GM12878 (cell line): ENCODE data around the gene EHBP1. TPM values are rescaled to one million over a fixed set of nuclear protein-coding genes. Genes with fewer than 3 reads are reported as not detected.
"Not testable (repeated sequence)": the region's sequence is repeated elsewhere in the genome, so short reads cannot be mapped to it uniquely, and the experiment has no call there.

Source experiments
- ATAC-seq: fragments of 200-7000 bp; cut with Tn5 transposase; 3 replicates; pipeline ENCODE4 v1.9.1; 2020; ENCODE audit warnings: mild to moderate bottlenecking, moderate library complexity
- BruUV-seq: library from RNA; stranded (reverse); fragments of 400-500 nt; replicated peaks from 2 replicates; lab custom pipeline; 2021; lab: Mats Ljungman, UMichigan
- CTCF ChIA-PET: fragments of 300-600 bp; sonication (Branson Sonifier 250); formaldehyde crosslinking; extraction: SDS; loops from one replicate; lab custom pipeline; 2021; ENCODE audit warnings: inconsistent platforms; lab: Yijun Ruan, JAX
- POLR2A ChIA-PET: fragments of 350-600 bp; formaldehyde crosslinking; extraction: SDS; loops from one replicate; lab custom pipeline; 2021; ENCODE audit warnings: inconsistent platforms; lab: Charles Lee
- RAD21 ChIA-PET: fragments of 300-600 bp; sonication (Branson Sonifier 250); formaldehyde crosslinking; loops from one replicate; lab custom pipeline; 2023; ENCODE audit warnings: antibody characterized with exemption; ENCODE audit not compliant: unreplicated experiment; lab: Charles Lee
- SMC1A ChIA-PET: fragments of 300-600 bp; sonication (Branson Sonifier 250); formaldehyde crosslinking; loops from one replicate; lab custom pipeline; 2023; ENCODE audit not compliant: unreplicated experiment, uncharacterized antibody; lab: Charles Lee
- DNase-seq: peaks from one replicate; pipeline ENCODE4 v3.0.0-alpha.2; 2011; ENCODE audit warnings: low read depth, low spot score
- FAIRE-seq: peaks from 3 replicates; lab custom pipeline; 2011; peaks lifted over from hg19 to GRCh38; lab: Jason Lieb, UNC
- H2AFZ ChIP-seq: 2 replicates; pipeline ENCODE4 v1.6.0; 2011; ENCODE audit warnings: low read depth, low read length, control low read depth; ENCODE audit not compliant: control insufficient read depth
- H3K27ac ChIP-seq: 2 replicates; pipeline ENCODE4 v1.5.1; 2011; ENCODE audit warnings: control low read depth; ENCODE audit not compliant: control insufficient read depth, insufficient read depth
- H3K27me3 ChIP-seq, 2 experiments: replicated peaks in 1 of 2; 2 replicates each; pipeline versions ENCODE4 v1.6.0 to v1.6.1; 2011; ENCODE audit warnings: low read length in 1 of 2; ENCODE audit not compliant: control insufficient read depth in 2 of 2, insufficient read depth in 2 of 2
- H3K36me3 ChIP-seq, 2 experiments: 2 replicates each; pipeline ENCODE4 v1.5.1; 2011; ENCODE audit warnings: low read length in 1 of 2; ENCODE audit not compliant: control insufficient read depth in 2 of 2, insufficient read depth in 2 of 2
- H3K4me1 ChIP-seq: 2 replicates; pipeline ENCODE4 v1.6.1; 2011; ENCODE audit warnings: mild to moderate bottlenecking, low read length, moderate library complexity, mixed read lengths; ENCODE audit not compliant: control insufficient read depth, insufficient read depth
- H3K4me2 ChIP-seq: 2 replicates; pipeline ENCODE4 v1.6.0; 2011; ENCODE audit warnings: control low read depth; ENCODE audit not compliant: control insufficient read depth, insufficient read depth
- H3K4me3 ChIP-seq: fragments of 200-600 bp; sonication (generic); 2 replicates; pipeline ENCODE4 v1.5.1; 2016
- H3K79me2 ChIP-seq: 2 replicates; pipeline ENCODE4 v1.6.0; 2011; ENCODE audit warnings: low read length; ENCODE audit not compliant: control insufficient read depth, insufficient read depth
- H3K9ac ChIP-seq: 2 replicates; pipeline ENCODE4 v1.8.0; 2011; ENCODE audit warnings: low read length, control low read depth, mixed read lengths; ENCODE audit not compliant: control insufficient read depth, insufficient read depth
- H3K9me3 ChIP-seq: replicated peaks from 3 replicates; pipeline ENCODE4 v1.5.1; 2011; ENCODE audit warnings: mild to moderate bottlenecking, low read length; ENCODE audit not compliant: control insufficient read depth, insufficient read depth
- H4K20me1 ChIP-seq: 2 replicates; pipeline ENCODE4 v1.6.0; 2011; ENCODE audit not compliant: control insufficient read depth, insufficient read depth
- EGR1 ChIP-seq, 2 experiments: IDR thresholded peaks; 1 replicate in 1 of 2; 2 replicates in 1 of 2; pipeline ENCODE4 v1.6.1; 2011 to 2012; ENCODE audit warnings: low read depth in 2 of 2, low read length in 2 of 2, borderline replicate concordance in 1 of 2, mild to moderate bottlenecking in 1 of 2, moderate library complexity in 1 of 2
- FOXM1 ChIP-seq: IDR thresholded peaks from 2 replicates; pipeline ENCODE4 v1.6.1; 2012; ENCODE audit warnings: low read depth, mild to moderate bottlenecking, inconsistent platforms, low read length, moderate library complexity
- HDAC6 ChIP-seq: fragments of 200-600 bp; sonication (generic); IDR thresholded peaks from one replicate; pipeline ENCODE4 v1.8.0; 2017; ENCODE audit warnings: antibody characterized with exemption; ENCODE audit not compliant: unreplicated experiment
- HDGF ChIP-seq: fragments of 450-650 bp; IDR thresholded peaks from 2 replicates; pipeline ENCODE4 v1.6.1; 2016; ENCODE audit warnings: antibody characterized with exemption
- JUND ChIP-seq: IDR thresholded peaks from 2 replicates; pipeline ENCODE4 v1.6.1; 2012; ENCODE audit warnings: low read depth, mild to moderate bottlenecking, low read length, improper control_type of control experiment, moderate library complexity
- MXI1 ChIP-seq: fragments of 150-350 bp; IDR thresholded peaks from 2 replicates; pipeline ENCODE4 v1.6.1; 2011; ENCODE audit warnings: low read depth, mild to moderate bottlenecking, inconsistent platforms, low read length, improper control_type of control experiment
- SIX5 ChIP-seq: IDR thresholded peaks from 2 replicates; pipeline ENCODE4 v1.6.1; 2011; ENCODE audit warnings: mild to moderate bottlenecking, low read depth, low read length, moderate library complexity; ENCODE audit not compliant: severe bottlenecking
- TCF12 ChIP-seq: IDR thresholded peaks from 2 replicates; pipeline ENCODE4 v1.6.1; 2011; ENCODE audit warnings: low read depth, mild to moderate bottlenecking, low read length
- YBX1 ChIP-seq: fragments of 450-650 bp; IDR thresholded peaks from 2 replicates; pipeline ENCODE4 v1.6.1; 2016; ENCODE audit warnings: antibody characterized with exemption
- ZNF217 ChIP-seq: fragments of 450-650 bp; IDR thresholded peaks from 2 replicates; pipeline ENCODE4 v1.6.1; 2017; ENCODE audit warnings: antibody characterized with exemption, mild to moderate bottlenecking
- ZNF274 ChIP-seq: IDR thresholded peaks from one replicate; pipeline ENCODE4 v1.8.0; 2011; ENCODE audit not compliant: insufficient read length, insufficient read depth
- ZNF384 ChIP-seq: IDR thresholded peaks from 2 replicates; pipeline ENCODE4 v1.6.1; 2012; ENCODE audit warnings: low read depth, mild to moderate bottlenecking, low read length, improper control_type of control experiment, borderline replicate concordance
- WGBS: methylation state at CpG from one replicate; pipeline ENCODE4 v1.1.6; 2016; ENCODE audit warnings: low lambda C conversion rate; ENCODE audit not compliant: insufficient replicate concordance, insufficient coverage; ENCODE audit errors: missing lambda C conversion rate; 5-methylcytosine and 5-hydroxymethylcytosine counted together
- in situ Hi-C: fragments of 300-500 bp; cut with MboI; formaldehyde crosslinking; loops from 9 replicates; pipeline ENCODE4 v1.14.3; 2018; ENCODE audit warnings: mixed read lengths
- intact Hi-C: fragments of 100-400 bp; cut with micrococcal nuclease; formaldehyde crosslinking; loops from one replicate; pipeline ENCODE4 v1.14.2; 2022; ENCODE audit not compliant: unreplicated experiment
- polyA plus RNA-seq, 11 experiments: library from polyadenylated mRNA; depleted of rRNA in 4 of 11; unstranded in 6 of 11; stranded (reverse) in 5 of 11; fragments of >200 nt; fragmentation: Nextera tagmentation in 4 of 11; fragmentation: Illumina TruSeq in 1 of 11; extraction: Ambion mirVana in 4 of 11; extraction: Trizol in 1 of 11; gene quantifications; 1 replicate in 1 of 11; 2 replicates in 10 of 11; pipeline versions ENCODE4 v1.2.1 to v1.2.3, GENCODE V29; 2011 to 2016; ENCODE audit warnings: inconsistent platforms in 2 of 11, missing spikeins in 2 of 11, low read depth in 1 of 11
- total RNA-seq, 4 experiments: library from RNA; depleted of rRNA in 3 of 4; stranded (reverse); fragments of >200 nt in 3 of 4; fragmentation: Illumina TruSeq in 1 of 4; extraction: Trizol in 1 of 4; gene quantifications; 2 replicates each; pipeline versions ENCODE4 v1.2.1 to v1.2.3, GENCODE V29; 2013 to 2021
- TF ChIP-seq, protein P1 (sequence below): IDR thresholded peaks from 2 replicates; pipeline ENCODE4 v1.6.1; 2011; ENCODE audit warnings: borderline replicate concordance, low read depth, mild to moderate bottlenecking, moderate library complexity, low read length; ENCODE audit not compliant: insufficient read depth, poor library complexity, severe bottlenecking
- TF ChIP-seq, protein P2 (sequence below): IDR thresholded peaks from 2 replicates; pipeline ENCODE4 v1.6.1; 2012; ENCODE audit warnings: mild to moderate bottlenecking, low read depth, low read length

Gene EHBP1
- total and polyA plus RNA-seq, 10 of the 15 experiments (the other 5 are each of a cell fraction or from before 2014, with no cell fraction given): 5.7 to 26.1 (median 13.6) TPM

DNA sequence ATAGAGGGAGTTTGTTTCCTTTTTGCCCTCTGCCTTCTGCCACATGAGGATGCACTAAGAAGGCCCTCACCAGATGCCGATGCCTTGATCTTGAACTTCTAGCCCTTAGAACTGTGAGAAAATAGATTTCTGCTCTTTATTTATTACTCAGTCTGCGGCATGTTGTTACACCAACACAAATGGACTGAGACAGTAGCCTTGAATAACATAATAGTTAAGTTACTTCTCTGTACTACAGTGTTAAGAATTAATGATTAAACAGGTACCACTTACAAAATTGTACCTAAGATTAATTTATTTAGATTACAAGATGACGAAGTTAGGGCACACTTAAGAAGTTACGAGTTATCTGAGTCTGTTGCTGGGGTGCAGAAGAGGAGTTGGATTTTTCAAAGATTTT, 42.4 kb downstream of the EHBP1 start:
- no TSS peak for BruUV-seq
- RAD21 ChIA-PET: no interaction called here
- H3K27ac ChIP-seq: no peak overlapping the region
- no peaks in the 10 kb centered on the region; the same call in 1 of the 3 replicates for H3K9me3 ChIP-seq
- ATAC-seq: no peak
- no peak overlapping the region for H3K4me3 ChIP-seq
- intact Hi-C loops: no loop called here
- in situ Hi-C loops: no loop called here
- H3K4me2 ChIP-seq: no peak overlapping the region
- TF ChIP-seq YBX1: no peak
- TF ChIP-seq, protein P1, sequence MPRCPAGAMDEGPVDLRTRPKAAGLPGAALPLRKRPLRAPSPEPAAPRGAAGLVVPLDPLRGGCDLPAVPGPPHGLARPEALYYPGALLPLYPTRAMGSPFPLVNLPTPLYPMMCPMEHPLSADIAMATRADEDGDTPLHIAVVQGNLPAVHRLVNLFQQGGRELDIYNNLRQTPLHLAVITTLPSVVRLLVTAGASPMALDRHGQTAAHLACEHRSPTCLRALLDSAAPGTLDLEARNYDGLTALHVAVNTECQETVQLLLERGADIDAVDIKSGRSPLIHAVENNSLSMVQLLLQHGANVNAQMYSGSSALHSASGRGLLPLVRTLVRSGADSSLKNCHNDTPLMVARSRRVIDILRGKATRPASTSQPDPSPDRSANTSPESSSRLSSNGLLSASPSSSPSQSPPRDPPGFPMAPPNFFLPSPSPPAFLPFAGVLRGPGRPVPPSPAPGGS: no peak
- no peak for TF ChIP-seq HDAC6
- TF ChIP-seq JUND: no peak
- TF ChIP-seq ZNF384: no peak
- TF ChIP-seq ZNF217: no peak
- no peak for TF ChIP-seq FOXM1
- no peak for TF ChIP-seq SIX5
- TF ChIP-seq EGR1 (IDR thresholded peaks at IDR 0.05; ENCODE audit: borderline replicate concordance in 1 of 2, low read depth in 2 of 2, low read length in 2 of 2): no peak
- no peak for TF ChIP-seq HDGF
- TF ChIP-seq MXI1: no peak
- no peak for TF ChIP-seq ZNF274
- TF ChIP-seq, protein P2, sequence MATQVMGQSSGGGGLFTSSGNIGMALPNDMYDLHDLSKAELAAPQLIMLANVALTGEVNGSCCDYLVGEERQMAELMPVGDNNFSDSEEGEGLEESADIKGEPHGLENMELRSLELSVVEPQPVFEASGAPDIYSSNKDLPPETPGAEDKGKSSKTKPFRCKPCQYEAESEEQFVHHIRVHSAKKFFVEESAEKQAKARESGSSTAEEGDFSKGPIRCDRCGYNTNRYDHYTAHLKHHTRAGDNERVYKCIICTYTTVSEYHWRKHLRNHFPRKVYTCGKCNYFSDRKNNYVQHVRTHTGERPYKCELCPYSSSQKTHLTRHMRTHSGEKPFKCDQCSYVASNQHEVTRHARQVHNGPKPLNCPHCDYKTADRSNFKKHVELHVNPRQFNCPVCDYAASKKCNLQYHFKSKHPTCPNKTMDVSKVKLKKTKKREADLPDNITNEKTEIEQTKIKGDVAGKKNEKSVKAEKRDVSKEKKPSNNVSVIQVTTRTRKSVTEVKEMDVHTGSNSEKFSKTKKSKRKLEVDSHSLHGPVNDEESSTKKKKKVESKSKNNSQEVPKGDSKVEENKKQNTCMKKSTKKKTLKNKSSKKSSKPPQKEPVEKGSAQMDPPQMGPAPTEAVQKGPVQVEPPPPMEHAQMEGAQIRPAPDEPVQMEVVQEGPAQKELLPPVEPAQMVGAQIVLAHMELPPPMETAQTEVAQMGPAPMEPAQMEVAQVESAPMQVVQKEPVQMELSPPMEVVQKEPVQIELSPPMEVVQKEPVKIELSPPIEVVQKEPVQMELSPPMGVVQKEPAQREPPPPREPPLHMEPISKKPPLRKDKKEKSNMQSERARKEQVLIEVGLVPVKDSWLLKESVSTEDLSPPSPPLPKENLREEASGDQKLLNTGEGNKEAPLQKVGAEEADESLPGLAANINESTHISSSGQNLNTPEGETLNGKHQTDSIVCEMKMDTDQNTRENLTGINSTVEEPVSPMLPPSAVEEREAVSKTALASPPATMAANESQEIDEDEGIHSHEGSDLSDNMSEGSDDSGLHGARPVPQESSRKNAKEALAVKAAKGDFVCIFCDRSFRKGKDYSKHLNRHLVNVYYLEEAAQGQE: no peak
- TF ChIP-seq TCF12: no peak
- TF ChIP-seq, all 136 proteins: peak for 0
- Histone ChIP-seq H3K9ac (no peak overlapping the region), H3K79me2 (peaks cover 2% of the 10 kb centered on the region), H3K27me3 (no peaks in the 10 kb centered on the region), H4K20me1 (no peaks in the 10 kb centered on the region), H3K4me1 (no peaks in the 10 kb centered on the region), H3K36me3 (0 out of 4 replicates have a peak, but pooled peaks cover 0 to 4% of the 10 kb centered on the region in 2 experiments), H2AFZ (no peak overlapping the region)
- DNase-seq (no peak), FAIRE-seq (no peak)
- ChIA-PET POLR2A (no interaction called here), CTCF (no interaction called here), SMC1A (no interaction called here)
- over 99% methylated on average over 4 of the region's 4 CpGs for WGBS

GRCh38 chr2:62749111-62749510, 43.6 kb downstream of the EHBP1 start:
- DNase-seq, in situ Hi-C loops, ATAC-seq, H3K9ac ChIP-seq, RAD21 ChIA-PET, CTCF ChIA-PET, H3K9me3 ChIP-seq, H3K27me3 ChIP-seq, H3K4me1 ChIP-seq, H3K4me3 ChIP-seq, H3K27ac ChIP-seq, H3K36me3 ChIP-seq, H3K79me2 ChIP-seq, H3K4me2 ChIP-seq, intact Hi-C loops, H2AFZ ChIP-seq, SMC1A ChIA-PET, H4K20me1 ChIP-seq, FAIRE-seq, BruUV-seq: not testable (repeated sequence)
- 91% methylated on average over 1 of the region's 1 CpG for WGBS
- POLR2A ChIA-PET: interaction anchor here (1.0 kb wide), 1 partner anchor 23 kb away, joined by 3 read pairs; no protein-coding TSS in a partner anchor
